ENCODE results near the gene VPS13C.

VPS13C gene

GRCh38 chr15:61815356-61816083, 244.7 kb downstream of the VPS13C start:
- Histone ChIP-seq H3K4me3 (ENCODE audit: low read depth, low read length) (no peak overlapping the region), H3K9me3 (ENCODE audit: control insufficient read depth, insufficient read depth, low read depth, low read length) (no peaks in the 10 kb centered on the region), H3K27ac (ENCODE audit: low read depth, low read length) (no peak overlapping the region), H3K4me1 (ENCODE audit: control insufficient read depth, insufficient read depth, low read length) (peaks cover 3% of the 10 kb centered on the region; the same call in 1 of the 2 replicates), H3K36me3 (ENCODE audit: control insufficient read depth, insufficient read depth, low read length) (no peaks in the 10 kb centered on the region), H3K9ac (ENCODE audit: low read length) (no peak overlapping the region), H3K27me3 (ENCODE audit: control insufficient read depth, insufficient read depth, low read length) (no peaks in the 10 kb centered on the region)

DNA sequence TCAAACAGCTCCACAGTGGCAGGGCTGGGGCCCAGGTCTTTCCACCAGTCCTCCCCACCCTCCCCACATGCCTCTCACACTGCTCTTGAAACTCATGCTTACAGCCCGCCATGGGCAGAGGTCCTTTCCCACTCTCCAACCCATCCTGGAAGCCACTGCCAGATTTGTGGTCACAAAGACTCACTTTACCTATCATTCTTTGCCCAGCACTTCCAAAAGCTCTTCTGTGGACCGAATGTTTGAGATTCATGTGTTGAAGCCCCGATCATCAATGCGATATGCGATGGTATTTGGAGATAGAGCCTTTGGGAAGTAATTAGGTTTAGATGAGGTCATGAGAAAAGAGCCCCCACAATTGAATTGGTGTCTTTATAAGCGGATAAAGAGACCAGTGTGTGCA, 247.8 kb downstream of the VPS13C start:
- no peak overlapping the region for H3K27ac ChIP-seq (ENCODE audit: low read depth, low read length)
- no peaks in the 10 kb centered on the region for H3K4me1 ChIP-seq (ENCODE audit: control insufficient read depth, insufficient read depth, low read length)
- H3K27me3 ChIP-seq (ENCODE audit: control insufficient read depth, insufficient read depth, low read length), result no peaks in the 10 kb centered on the region
- no peaks in the 10 kb centered on the region for H3K9me3 ChIP-seq (ENCODE audit: control insufficient read depth, insufficient read depth, low read depth, low read length)
- no peaks in the 10 kb centered on the region for H3K36me3 ChIP-seq (ENCODE audit: control insufficient read depth, insufficient read depth, low read length)
- no peak overlapping the region for H3K4me3 ChIP-seq (ENCODE audit: low read depth, low read length)
- H3K9ac ChIP-seq (ENCODE audit: low read length), result no peak overlapping the region

GRCh38 chr15:61811952-61812351, 248.3 kb downstream of the VPS13C start:
- H3K36me3 ChIP-seq (ENCODE audit: control insufficient read depth, insufficient read depth, low read length), result no peaks in the 10 kb centered on the region
- H3K4me3 ChIP-seq (ENCODE audit: low read depth, low read length), result no peak overlapping the region
- no peak overlapping the region for H3K9ac ChIP-seq (ENCODE audit: low read length)
- H3K27me3 ChIP-seq (ENCODE audit: control insufficient read depth, insufficient read depth, low read length), result no peaks in the 10 kb centered on the region
- no peak overlapping the region for H3K27ac ChIP-seq (ENCODE audit: low read depth, low read length)
- H3K9me3 ChIP-seq (ENCODE audit: control insufficient read depth, insufficient read depth, low read depth, low read length), result no peaks in the 10 kb centered on the region
- no peaks in the 10 kb centered on the region for H3K4me1 ChIP-seq (ENCODE audit: control insufficient read depth, insufficient read depth, low read length)

- no peaks in the 10 kb centered on the region for H3K9me3 ChIP-seq (ENCODE audit: control insufficient read depth, insufficient read depth, low read depth, low read length)
- H3K36me3 ChIP-seq (ENCODE audit: control insufficient read depth, insufficient read depth, low read length), result no peaks in the 10 kb centered on the region
- no peak overlapping the region for H3K9ac ChIP-seq (ENCODE audit: low read length)
- no peaks in the 10 kb centered on the region for H3K4me1 ChIP-seq (ENCODE audit: control insufficient read depth, insufficient read depth, low read length)
- H3K27me3 ChIP-seq (ENCODE audit: control insufficient read depth, insufficient read depth, low read length), result no peaks in the 10 kb centered on the region
- H3K4me3 ChIP-seq (ENCODE audit: low read depth, low read length), result no peak overlapping the region
- no peak overlapping the region for H3K27ac ChIP-seq (ENCODE audit: low read depth, low read length)
Observed at GRCh38 chr15:61809216-61809615, 251.0 kb downstream of the VPS13C start.

DNA sequence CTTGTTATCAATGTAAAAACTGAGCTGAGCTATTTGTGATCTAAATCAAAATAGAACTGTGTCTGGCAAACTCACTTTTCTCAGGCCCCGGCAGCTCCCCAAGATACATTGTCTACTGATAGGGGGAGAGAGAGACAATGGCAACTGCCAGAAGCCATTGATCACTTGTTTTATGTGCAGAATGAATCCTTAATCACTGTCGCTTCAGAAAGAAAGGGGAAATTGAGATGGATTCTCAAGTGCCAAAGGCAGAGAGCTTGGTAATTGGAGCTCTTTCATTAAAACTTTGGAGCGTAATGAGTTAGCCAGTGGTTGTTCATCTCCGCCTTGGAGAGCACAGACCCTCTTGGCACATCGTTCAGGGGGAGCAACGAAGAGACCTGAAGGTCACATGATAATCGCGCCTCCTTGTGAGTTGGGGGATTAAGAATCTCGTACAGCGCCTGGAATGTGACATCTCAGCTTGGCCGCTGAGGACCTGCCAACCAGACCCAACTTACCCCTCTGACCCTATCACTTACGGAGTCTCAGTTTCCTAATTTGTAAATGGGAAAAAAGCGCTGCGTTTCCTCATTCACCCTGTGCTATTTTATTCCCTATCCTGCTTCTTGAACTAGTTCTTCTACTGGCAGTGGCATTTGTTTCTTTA, 252.8 kb downstream of the VPS13C start:
- Histone ChIP-seq H3K27me3 (ENCODE audit: control insufficient read depth, insufficient read depth, low read length) (no peaks in the 10 kb centered on the region), H3K4me3 (ENCODE audit: low read depth, low read length) (no peak overlapping the region), H3K4me1 (ENCODE audit: control insufficient read depth, insufficient read depth, low read length) (no peaks in the 10 kb centered on the region), H3K9me3 (ENCODE audit: control insufficient read depth, insufficient read depth, low read depth, low read length) (no peaks in the 10 kb centered on the region), H3K27ac (ENCODE audit: low read depth, low read length) (no peak overlapping the region), H3K9ac (ENCODE audit: low read length) (no peak overlapping the region), H3K36me3 (ENCODE audit: control insufficient read depth, insufficient read depth, low read length) (no peaks in the 10 kb centered on the region)
